GM19395 (cell line): ENCODE data around the gene FMO1.
"Not testable (repeated sequence)": the region's sequence is repeated elsewhere in the genome, so short reads cannot be mapped to it uniquely, and the experiment has no call there.

Source experiments
- ATAC-seq: cut with Tn5 transposase; IDR thresholded peaks from one replicate; pipeline ENCODE4 v1.9.1; 2021; ENCODE audit warnings: mild to moderate bottlenecking, moderate library complexity; ENCODE audit not compliant: unreplicated experiment

The FMO1 gene, protein sequence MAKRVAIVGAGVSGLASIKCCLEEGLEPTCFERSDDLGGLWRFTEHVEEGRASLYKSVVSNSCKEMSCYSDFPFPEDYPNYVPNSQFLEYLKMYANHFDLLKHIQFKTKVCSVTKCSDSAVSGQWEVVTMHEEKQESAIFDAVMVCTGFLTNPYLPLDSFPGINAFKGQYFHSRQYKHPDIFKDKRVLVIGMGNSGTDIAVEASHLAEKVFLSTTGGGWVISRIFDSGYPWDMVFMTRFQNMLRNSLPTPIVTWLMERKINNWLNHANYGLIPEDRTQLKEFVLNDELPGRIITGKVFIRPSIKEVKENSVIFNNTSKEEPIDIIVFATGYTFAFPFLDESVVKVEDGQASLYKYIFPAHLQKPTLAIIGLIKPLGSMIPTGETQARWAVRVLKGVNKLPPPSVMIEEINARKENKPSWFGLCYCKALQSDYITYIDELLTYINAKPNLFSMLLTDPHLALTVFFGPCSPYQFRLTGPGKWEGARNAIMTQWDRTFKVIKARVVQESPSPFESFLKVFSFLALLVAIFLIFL

GRCh38 chr1:171248302-171248701, at the start of gene FMO1:
FMO1 (plus strand) TSS chr1:171248494; CDS start chr1:171258088, 9,594 bp downstream.
- no peak for ATAC-seq

GRCh38 chr1:171204296-171204695, 44.0 kb upstream of the FMO1 start:
- no peak for ATAC-seq

- ATAC-seq: no peak
Observed at GRCh38 chr1:171206204-171206977, 41.9 kb upstream of the FMO1 start.

GRCh38 chr1:171206978-171207355, 41.3 kb upstream of the FMO1 start:
- no peak for ATAC-seq

- no peak for ATAC-seq
Observed at GRCh38 chr1:171207377-171207776, 40.9 kb upstream of the FMO1 start.

GRCh38 chr1:171210355-171210754, 37.9 kb upstream of the FMO1 start:
- no peak for ATAC-seq

DNA sequence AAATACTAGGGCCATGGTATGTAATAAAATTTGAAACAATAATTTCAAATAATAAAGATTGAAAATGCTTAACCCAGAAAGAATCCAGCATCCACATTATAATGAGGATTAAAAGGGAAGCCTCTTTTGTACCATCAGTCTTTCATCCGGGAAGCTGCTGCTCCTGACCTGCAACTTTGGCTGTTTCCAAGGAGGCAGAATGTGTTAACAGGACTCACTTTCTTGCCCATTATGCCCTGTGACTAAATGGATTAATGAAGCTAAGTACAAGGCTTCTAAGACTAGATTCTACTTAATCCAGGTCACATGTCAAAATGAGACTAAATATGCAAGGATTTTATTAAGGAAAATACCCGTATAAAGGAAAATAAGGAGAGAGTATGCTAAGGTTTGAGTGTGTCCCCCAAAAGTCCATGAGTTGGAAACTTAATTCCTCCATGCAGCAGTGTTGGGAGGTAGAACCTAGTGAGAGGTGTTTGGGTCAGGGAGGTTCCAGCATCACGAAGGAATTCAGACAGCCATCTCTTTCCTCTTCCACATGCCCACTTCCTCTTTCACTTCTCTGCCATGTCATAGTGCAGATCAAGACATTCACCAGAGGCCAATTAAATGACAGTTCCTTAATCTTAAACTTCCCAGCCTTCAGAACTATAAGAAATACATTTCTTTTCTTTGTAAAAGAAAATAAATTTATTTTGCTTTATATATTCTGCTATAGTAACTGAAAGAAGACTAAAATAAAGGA, 35.5 kb upstream of the FMO1 start:
- no peak for ATAC-seq

GRCh38 chr1:171213559-171214454, 34.5 kb upstream of the FMO1 start:
- no peak for ATAC-seq

- no peak for ATAC-seq
Observed at GRCh38 chr1:171217658-171218443, 30.4 kb upstream of the FMO1 start.

DNA sequence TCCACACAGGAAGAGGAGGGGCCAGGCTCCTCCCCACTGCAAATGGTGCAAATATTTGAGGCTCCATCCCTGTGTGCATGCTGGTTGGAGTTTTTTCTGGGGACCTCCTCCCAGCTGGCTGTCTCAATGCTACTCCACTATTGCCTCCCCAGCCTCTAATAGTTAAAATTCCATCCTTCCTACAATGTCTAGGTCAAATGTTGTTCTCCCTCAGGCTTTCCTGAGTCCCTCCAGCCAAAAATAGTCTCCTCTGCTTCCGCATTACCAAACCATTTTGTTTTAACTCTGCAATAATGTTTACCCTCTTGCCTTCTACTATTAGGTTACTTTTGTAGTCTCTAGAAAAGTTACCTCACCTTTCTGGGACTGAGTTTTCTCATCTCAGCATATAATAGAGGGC, 29.6 kb upstream of the FMO1 start:
- no peak for ATAC-seq

- ATAC-seq: no peak
Observed at GRCh38 chr1:171219346-171220080, 28.8 kb upstream of the FMO1 start.

DNA sequence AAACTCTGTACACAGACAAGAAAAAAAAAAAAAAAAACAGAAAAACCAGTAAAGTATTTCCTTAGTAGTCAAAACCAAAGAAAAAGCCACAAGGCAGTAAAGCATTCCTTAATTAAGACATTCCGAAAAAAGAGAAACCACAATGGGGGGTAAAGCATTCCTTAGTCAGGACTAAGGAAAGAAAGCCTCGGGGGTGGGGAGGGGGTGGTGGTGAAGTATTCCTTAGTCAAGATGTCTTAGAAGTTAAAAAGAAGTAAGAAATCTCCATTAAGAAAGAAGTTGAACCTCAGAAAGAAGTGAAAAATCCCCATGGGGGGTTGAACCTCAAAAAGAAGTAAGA, 28.2 kb upstream of the FMO1 start:
- no peak for ATAC-seq

GRCh38 chr1:171220581-171221054, 27.7 kb upstream of the FMO1 start:
- no peak for ATAC-seq

DNA sequence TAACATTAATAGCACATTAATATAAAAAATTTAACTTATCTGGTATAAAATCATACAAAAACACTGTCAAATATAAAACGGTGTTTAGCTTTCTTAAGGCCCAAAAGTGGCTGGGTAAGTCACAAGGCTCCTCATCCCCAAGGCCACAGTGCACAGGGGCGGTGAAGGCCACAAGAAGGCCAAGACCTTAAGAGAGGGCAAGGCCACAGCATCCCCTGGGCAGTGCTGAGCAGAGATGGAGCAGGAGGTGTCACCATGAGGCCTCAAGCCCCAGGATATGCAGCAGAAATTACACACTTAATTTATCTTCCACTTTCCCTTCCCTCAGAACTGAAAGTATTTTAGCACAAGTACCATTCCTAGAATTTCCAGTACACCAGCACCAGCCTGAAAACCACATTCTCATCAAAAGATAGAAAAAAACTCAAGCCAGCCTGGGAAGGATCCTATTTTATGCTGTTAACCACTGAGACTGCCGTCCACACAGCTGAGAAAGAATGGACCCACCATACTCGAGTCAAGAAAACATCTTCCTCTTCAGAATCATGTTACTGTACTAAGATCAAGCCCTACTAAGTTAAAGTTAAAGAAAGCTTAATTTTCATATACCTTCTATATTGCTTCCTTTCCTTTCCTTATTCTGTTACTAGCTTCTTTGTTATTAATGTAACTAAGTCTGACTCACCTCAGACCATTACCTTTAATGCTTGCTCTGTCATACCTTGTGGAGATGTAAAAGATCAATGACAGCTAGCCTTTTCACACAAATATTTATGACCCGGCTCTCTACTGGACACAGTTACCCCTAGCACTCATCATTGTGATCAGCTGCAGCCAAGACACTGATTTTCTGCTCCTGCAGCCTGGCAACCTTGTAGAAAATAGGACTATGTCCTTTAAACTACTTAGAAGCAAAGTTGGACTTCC, 26.4 kb upstream of the FMO1 start:
- ATAC-seq: no peak

- no peak for ATAC-seq
Observed at GRCh38 chr1:171222936-171223335, 25.4 kb upstream of the FMO1 start.

- not testable (repeated sequence) for ATAC-seq
Observed at GRCh38 chr1:171224257-171224656, 24.0 kb upstream of the FMO1 start.

GRCh38 chr1:171226747-171227370, 21.4 kb upstream of the FMO1 start:
- peak; percentile 96 for ATAC-seq
